Measurements from ENCODE around the gene WDR64. TPM values are rescaled to one million over a fixed set of nuclear protein-coding genes. Genes with fewer than 3 reads are reported as not detected.
A peak's percentile ranks its signal among the peaks of the same experiment; 100 is the strongest.

The WDR64 gene
- total and polyA plus RNA-seq, 3 donors from 2014 or later, result 4.3 to 7.1 (median 5.5) TPM

- H3K27me3 ChIP-seq, result no peaks in the 10 kb centered on the region
- no peaks in the 10 kb centered on the region for H3K4me1 ChIP-seq
- WGBS, 2 donors, result 84 to 95% methylated on average over 3 of the region's 3 CpGs
- H3K27ac ChIP-seq, result no peak overlapping the region
- no peak for DNase-seq
- H3K4me3 ChIP-seq, result no peak overlapping the region
- no peaks in the 10 kb centered on the region for H3K36me3 ChIP-seq (ENCODE audit: low read depth, missing control alignments)
- intact Hi-C loops (cut with DNase I; ENCODE audit: low total_unique reads), result no loop called here
- no peaks in the 10 kb centered on the region for H3K9me3 ChIP-seq
- TF ChIP-seq POLR2A (IDR thresholded peaks at IDR 0.05) (no peak), CTCF (IDR thresholded peaks at IDR 0.05) (no peak)
Measured at GRCh38 chr1:241841691-241842090, 189.6 kb downstream of the WDR64 start.

GRCh38 chr1:241842565-241842964, 190.5 kb downstream of the WDR64 start:
- Histone ChIP-seq H3K27ac (no peak overlapping the region), H3K36me3 (ENCODE audit: low read depth, missing control alignments) (no peaks in the 10 kb centered on the region), H3K9me3 (no peaks in the 10 kb centered on the region), H3K4me3 (no peak overlapping the region), H3K27me3 (no peaks in the 10 kb centered on the region), H3K4me1 (no peaks in the 10 kb centered on the region)
- 84 to 86% methylated on average over 2 of the region's 2 CpGs for WGBS, 2 donors
- TF ChIP-seq CTCF (IDR thresholded peaks at IDR 0.05) (no peak), POLR2A (IDR thresholded peaks at IDR 0.05) (no peak)
- intact Hi-C loops (cut with DNase I; ENCODE audit: low total_unique reads), result no loop called here
- no peak for DNase-seq

GRCh38 chr1:241844593-241844992, 192.5 kb downstream of the WDR64 start:
- H3K36me3 ChIP-seq (ENCODE audit: low read depth, missing control alignments), result no peaks in the 10 kb centered on the region
- no peak overlapping the region for H3K27ac ChIP-seq
- WGBS, 2 donors, result 87 to 91% methylated on average over 6 of the region's 6 CpGs
- intact Hi-C loops (cut with DNase I; ENCODE audit: low total_unique reads), result no loop called here
- H3K9me3 ChIP-seq, result no peaks in the 10 kb centered on the region
- TF ChIP-seq CTCF (IDR thresholded peaks at IDR 0.05) (no peak), POLR2A (IDR thresholded peaks at IDR 0.05) (no peak)
- H3K4me1 ChIP-seq, result peaks cover 3% of the 10 kb centered on the region
- H3K27me3 ChIP-seq, result no peaks in the 10 kb centered on the region
- no peak overlapping the region for H3K4me3 ChIP-seq
- DNase-seq, result no peak

- Histone ChIP-seq H3K27ac (no peak overlapping the region), H3K9me3 (no peaks in the 10 kb centered on the region), H3K4me1 (peaks cover 3% of the 10 kb centered on the region), H3K27me3 (no peaks in the 10 kb centered on the region), H3K4me3 (no peak overlapping the region), H3K36me3 (ENCODE audit: low read depth, missing control alignments) (no peaks in the 10 kb centered on the region)
- no peak for DNase-seq
- intact Hi-C loops (cut with DNase I; ENCODE audit: low total_unique reads), result no loop called here
- TF ChIP-seq CTCF (IDR thresholded peaks at IDR 0.05) (no peak), POLR2A (IDR thresholded peaks at IDR 0.05) (no peak)
Measured at GRCh38 chr1:241846375-241846774, 194.3 kb downstream of the WDR64 start.

GRCh38 chr1:241846862-241847539, 194.9 kb downstream of the WDR64 start:
- no peak for DNase-seq
- Histone ChIP-seq H3K4me1 (peaks cover 3% of the 10 kb centered on the region), H3K27ac (peak overlapping the region in 1 of 2 donors; percentile 98), H3K4me3 (peak overlapping the region; percentile 70 to 75), H3K36me3 (ENCODE audit: low read depth, missing control alignments) (no peaks in the 10 kb centered on the region), H3K27me3 (no peaks in the 10 kb centered on the region), H3K9me3 (no peaks in the 10 kb centered on the region)
- TF ChIP-seq CTCF (IDR thresholded peaks at IDR 0.05) (no peak), POLR2A (IDR thresholded peaks at IDR 0.05) (no peak)
- intact Hi-C loops (cut with DNase I; ENCODE audit: low total_unique reads), result no loop called here
- WGBS, 2 donors, result 64 to 65% methylated on average over 4 of the region's 4 CpGs

All from testis (tissue), 3 donors.